ENCODE data around the gene MYH7.

DNA sequence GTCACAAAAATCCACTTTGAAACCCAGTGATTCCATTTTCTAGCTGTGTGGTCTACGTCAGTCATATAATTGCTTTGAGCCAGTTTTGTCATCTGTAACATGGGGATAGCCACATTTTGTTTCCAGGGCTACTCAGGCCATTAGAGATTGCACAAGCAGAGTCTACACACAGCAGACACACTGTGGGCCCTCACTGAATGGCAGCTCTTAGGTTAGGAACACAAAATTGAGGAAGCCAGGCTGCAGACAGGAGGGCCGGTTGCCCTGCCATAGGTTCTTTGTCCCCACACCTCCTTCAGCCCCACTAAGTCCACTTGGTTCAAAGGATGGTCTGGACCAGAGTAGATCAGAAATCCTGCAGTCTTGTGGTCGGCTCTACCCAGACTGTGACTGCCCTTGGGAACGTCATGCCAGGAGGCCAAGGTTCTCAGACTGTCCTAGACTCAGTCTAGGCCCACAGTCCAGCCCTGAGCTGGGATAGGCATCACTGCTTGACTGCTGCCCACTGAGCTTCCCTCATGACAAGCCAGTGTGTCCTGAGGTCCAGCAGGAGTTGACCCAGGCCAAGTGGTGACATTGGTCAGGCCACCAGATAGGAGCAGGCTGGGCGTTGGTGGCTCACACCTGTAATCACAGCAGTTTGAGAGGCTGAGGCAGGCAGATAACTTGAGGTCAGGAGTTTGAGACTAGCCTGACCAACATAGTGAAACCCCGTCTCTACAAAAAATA is 3.8 kb upstream of the MYH7 start:
- TF ChIP-seq POLR2A (IDR thresholded peaks at IDR 0.05; ENCODE audit: extremely low read depth, insufficient read length), result no peak
- TF ChIP-seq, protein P1, sequence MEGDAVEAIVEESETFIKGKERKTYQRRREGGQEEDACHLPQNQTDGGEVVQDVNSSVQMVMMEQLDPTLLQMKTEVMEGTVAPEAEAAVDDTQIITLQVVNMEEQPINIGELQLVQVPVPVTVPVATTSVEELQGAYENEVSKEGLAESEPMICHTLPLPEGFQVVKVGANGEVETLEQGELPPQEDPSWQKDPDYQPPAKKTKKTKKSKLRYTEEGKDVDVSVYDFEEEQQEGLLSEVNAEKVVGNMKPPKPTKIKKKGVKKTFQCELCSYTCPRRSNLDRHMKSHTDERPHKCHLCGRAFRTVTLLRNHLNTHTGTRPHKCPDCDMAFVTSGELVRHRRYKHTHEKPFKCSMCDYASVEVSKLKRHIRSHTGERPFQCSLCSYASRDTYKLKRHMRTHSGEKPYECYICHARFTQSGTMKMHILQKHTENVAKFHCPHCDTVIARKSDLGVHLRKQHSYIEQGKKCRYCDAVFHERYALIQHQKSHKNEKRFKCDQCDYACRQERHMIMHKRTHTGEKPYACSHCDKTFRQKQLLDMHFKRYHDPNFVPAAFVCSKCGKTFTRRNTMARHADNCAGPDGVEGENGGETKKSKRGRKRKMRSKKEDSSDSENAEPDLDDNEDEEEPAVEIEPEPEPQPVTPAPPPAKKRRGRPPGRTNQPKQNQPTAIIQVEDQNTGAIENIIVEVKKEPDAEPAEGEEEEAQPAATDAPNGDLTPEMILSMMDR (IDR thresholded peaks at IDR 0.05; ENCODE audit: low read depth, low read length), result no peak

All from NB4 (cell line).